HepG2 (cell line): ENCODE results near the gene DAB2IP. TPM values are rescaled to one million over a fixed set of nuclear protein-coding genes. Genes with fewer than 3 reads are reported as not detected.

Source experiments
- ATAC-seq: fragments of 200-7000 bp; cut with Tn5 transposase; 3 replicates; pipeline ENCODE4 v1.9.1; 2020; ENCODE audit warnings: mild to moderate bottlenecking, moderate library complexity
- BruUV-seq: library from RNA; stranded (reverse); fragments of 400-500 nt; replicated peaks from 2 replicates; lab custom pipeline; 2021; lab: Mats Ljungman, UMichigan
- CTCF ChIA-PET: fragments of 300-600 bp; formaldehyde crosslinking; extraction: SDS; loops from one replicate; lab custom pipeline; 2021; ENCODE audit warnings: low total read pairs, inconsistent platforms, low intra/inter-chr PET ratio; lab: Yijun Ruan, JAX
- POLR2A ChIA-PET: fragments of 350-600 bp; sonication (Branson Sonifier 250); formaldehyde crosslinking; loops from one replicate; lab custom pipeline; 2020; ENCODE audit warnings: antibody characterized with exemption, inconsistent platforms; lab: Yijun Ruan, JAX
- DNase-seq: peaks from one replicate; pipeline ENCODE4 v3.0.0-alpha.2; 2015; ENCODE audit warnings: low spot score
- FAIRE-seq: peaks from 3 replicates; lab custom pipeline; 2011; peaks lifted over from hg19 to GRCh38; lab: Jason Lieb, UNC
- H2AFZ ChIP-seq: one replicate; pipeline ENCODE4 v1.6.1; 2011; ENCODE audit warnings: low read length, inconsistent platforms
- H3K27ac ChIP-seq: fragments of 300-600 bp; 3 replicates; pipeline ENCODE4 v1.8.0; 2011; ENCODE audit warnings: mixed run types, mild to moderate bottlenecking, mixed read lengths, low read length, inconsistent platforms; ENCODE audit not compliant: insufficient read depth; ENCODE audit errors: extremely low read length
- H3K27me3 ChIP-seq, 2 experiments: fragments of 200-600 bp in 1 of 2; 2 replicates in 1 of 2; 3 replicates in 1 of 2; pipeline versions ENCODE4 v1.6.0 to v1.8.0; 2011; ENCODE audit warnings: low read length in 2 of 2, mild to moderate bottlenecking in 2 of 2, moderate library complexity in 2 of 2, inconsistent platforms in 1 of 2; ENCODE audit not compliant: insufficient read depth in 2 of 2, control insufficient read depth in 1 of 2
- H3K36me3 ChIP-seq, 2 experiments: fragments of 200-600 bp in 1 of 2; replicated peaks in 1 of 2; 2 replicates in 1 of 2; 3 replicates in 1 of 2; pipeline versions ENCODE4 v1.5.1 to v1.8.0; 2011; ENCODE audit warnings: low read length in 2 of 2, inconsistent platforms in 1 of 2; ENCODE audit not compliant: insufficient read depth in 2 of 2, control insufficient read depth in 1 of 2
- H3K4me1 ChIP-seq: 2 replicates; pipeline ENCODE4 v1.5.1; 2012; ENCODE audit warnings: low read length, inconsistent platforms; ENCODE audit not compliant: insufficient read depth
- H3K4me2 ChIP-seq: 2 replicates; pipeline ENCODE4 v1.6.0; 2011; ENCODE audit warnings: low read depth, low read length, inconsistent platforms
- H3K4me3 ChIP-seq, 3 experiments: fragments of 200-600 bp in 1 of 3; sonication (generic), shearing (Covaris generic) in 1 of 3; replicated peaks in 1 of 3; 2 replicates each; pipeline ENCODE4 v1.5.1; 2011 to 2016; ENCODE audit warnings: low read length in 3 of 3, inconsistent platforms in 2 of 3, low read depth in 2 of 3, mild to moderate bottlenecking in 2 of 3, control low read depth in 1 of 3, mixed read lengths in 1 of 3; ENCODE audit not compliant: insufficient read depth in 1 of 3
- H3K79me2 ChIP-seq: one replicate; pipeline ENCODE4 v1.6.1; 2011; ENCODE audit warnings: low read length, inconsistent platforms; ENCODE audit not compliant: insufficient read depth
- H3K9ac ChIP-seq: 2 replicates; pipeline ENCODE4 v1.6.0; 2011; ENCODE audit warnings: mild to moderate bottlenecking, low read depth, low read length, inconsistent platforms; ENCODE audit not compliant: insufficient read depth
- H3K9me3 ChIP-seq: 2 replicates; pipeline ENCODE4 v1.5.1; 2012; ENCODE audit warnings: mild to moderate bottlenecking, low read length
- H4K20me1 ChIP-seq: 2 replicates; pipeline ENCODE4 v1.6.0; 2011; ENCODE audit warnings: inconsistent platforms, mild to moderate bottlenecking, low read length, moderate library complexity; ENCODE audit not compliant: insufficient read depth
- BRCA1 ChIP-seq: sonication (generic); formaldehyde crosslinking; IDR thresholded peaks from 2 replicates; pipeline ENCODE4 v1.4.0; 2020; ENCODE audit warnings: missing genetic modification reagents
- CC2D1A ChIP-seq: sonication (generic); formaldehyde crosslinking; IDR thresholded peaks from 2 replicates; pipeline ENCODE4 v1.8.1; 2023; ENCODE audit warnings: mild to moderate bottlenecking, missing genetic modification reagents
- JDP2 ChIP-seq: sonication (generic); formaldehyde crosslinking; IDR thresholded peaks from 2 replicates; pipeline ENCODE4 v1.8.1; 2022; ENCODE audit warnings: missing genetic modification reagents, borderline replicate concordance
- MXI1 ChIP-seq: IDR thresholded peaks from 3 replicates; pipeline ENCODE4 v1.6.1; 2012; ENCODE audit warnings: low read depth, low read length, inconsistent platforms, borderline replicate concordance
- NCOR1 ChIP-seq: fragments of 200-600 bp; sonication (generic); IDR thresholded peaks from 2 replicates; pipeline ENCODE4 v1.7.0; 2017; ENCODE audit warnings: antibody characterized with exemption, low read length, borderline replicate concordance
- SMARCC2 ChIP-seq: fragments of 450-650 bp; IDR thresholded peaks from 2 replicates; pipeline ENCODE4 v1.6.1; 2017; ENCODE audit warnings: antibody characterized with exemption, mild to moderate bottlenecking
- STAT6 ChIP-seq: sonication (generic); formaldehyde crosslinking; IDR thresholded peaks from 2 replicates; pipeline ENCODE4 v1.4.0; 2020; ENCODE audit warnings: missing genetic modification reagents, mild to moderate bottlenecking, borderline replicate concordance
- ZNF230 ChIP-seq: sonication (generic); formaldehyde crosslinking; IDR thresholded peaks from 2 replicates; pipeline ENCODE4 v1.4.0; 2020; ENCODE audit warnings: mild to moderate bottlenecking, missing genetic modification reagents
- ZNF264 ChIP-seq: sonication (generic); formaldehyde crosslinking; IDR thresholded peaks from 2 replicates; pipeline ENCODE4 v1.4.0; 2020; ENCODE audit warnings: missing genetic modification reagents
- WGBS: methylation state at CpG from one replicate; pipeline ENCODE4 v1.1.6; 2017; ENCODE audit warnings: low lambda C conversion rate; 5-methylcytosine and 5-hydroxymethylcytosine counted together
- in situ Hi-C: cut with HindIII; loops from 2 replicates; pipeline ENCODE4 v1.10.0; 2017; ENCODE audit warnings: low pct_unique_long_range_greater_than_20kb; ENCODE audit not compliant: extremely low pct_ligation_motif_present
- intact Hi-C: fragments of 100-400 bp; cut with micrococcal nuclease; formaldehyde crosslinking; loops from one replicate; pipeline ENCODE4 v1.10.0; 2022; ENCODE audit not compliant: unreplicated experiment
- polyA plus RNA-seq, 8 experiments: library from polyadenylated mRNA; depleted of rRNA in 3 of 8; stranded (reverse) in 7 of 8; unstranded in 1 of 8; fragments of >200 nt; fragmentation: Illumina TruSeq in 4 of 8; extraction: Trizol in 4 of 8; gene quantifications; 2 replicates each; pipeline versions ENCODE4 v1.2.1 to v1.2.3, GENCODE V29; 2011 to 2016; ENCODE audit warnings: low read depth in 4 of 8, missing spikeins in 1 of 8, mixed read lengths in 1 of 8; ENCODE audit not compliant: insufficient read depth in 1 of 8
- total RNA-seq, 5 experiments: library from RNA; depleted of rRNA; stranded (reverse); fragments of >200 nt; fragmentation: Illumina TruSeq; extraction: Trizol; gene quantifications; 2 replicates each; pipeline ENCODE4 v1.2.3, GENCODE V29; 2016; ENCODE audit warnings: low read depth in 1 of 5

Gene DAB2IP
- total and polyA plus RNA-seq, 2 of the 13 experiments (the other 11 are each of a cell fraction or from before 2014, with no cell fraction given) = 25.3 to 37.9 TPM

- no peak for TF ChIP-seq STAT6 (CRISPR knock-in tag)
These were observed 163.7 kb downstream of the DAB2IP start (continued) for GRCh38 chr9:121815084-121815483.

GRCh38 chr9:121815546-121816448 is 164.4 kb downstream of the DAB2IP start:
- H3K4me2 ChIP-seq = no peak overlapping the region
- FAIRE-seq (no peak), ATAC-seq (no peak), DNase-seq (no peak)
- H3K9me3 ChIP-seq = no peaks in the 10 kb centered on the region
- in situ Hi-C loops (no loop called here), intact Hi-C loops (no loop called here)
- ChIA-PET CTCF (no interaction called here), POLR2A (no interaction called here)
- H3K9ac ChIP-seq = no peak overlapping the region
- H3K27me3 ChIP-seq = peaks cover 1 to 80% of the 10 kb centered on the region in 2 experiments; a peak in 4 of 5 replicates
- H3K79me2 ChIP-seq = no peaks in the 10 kb centered on the region
- no peaks in the 10 kb centered on the region for H3K36me3 ChIP-seq
- no peak overlapping the region for H2AFZ ChIP-seq
- H3K4me3 ChIP-seq = no peak overlapping the region
- 64% methylated on average over 30 of the region's 31 CpGs for WGBS
- H3K27ac ChIP-seq = no peak overlapping the region
- H4K20me1 ChIP-seq = no peaks in the 10 kb centered on the region
- BruUV-seq = no TSS peak
- peaks cover 9% of the 10 kb centered on the region; the same call in 1 of the 2 replicates for H3K4me1 ChIP-seq
- TF ChIP-seq ZNF230 (CRISPR knock-in tag) (no peak), JDP2 (CRISPR knock-in tag) (no peak), ZNF264 (CRISPR knock-in tag) (no peak), MXI1 (no peak), CC2D1A (CRISPR knock-in tag) (no peak), NCOR1 (no peak), SMARCC2 (no peak), BRCA1 (no peak)
